ENCODE measurements around the gene GYS2.
"Not testable (repeated sequence)": the region's sequence is repeated elsewhere in the genome, so short reads cannot be mapped to it uniquely, and the experiment has no call there.

Gene GYS2

GRCh38 chr12:21604245-21605101, at the start of gene GYS2:
GYS2 (minus strand) TSS chr12:21604847; CDS start chr12:21604592, 255 bp downstream.
- no peak for DNase-seq

- DNase-seq = no peak
Measured at GRCh38 chr12:21651821-21652220, 47.2 kb upstream of the GYS2 start.

GRCh38 chr12:21650997-21651396, 46.4 kb upstream of the GYS2 start:
- no peak for DNase-seq

GRCh38 chr12:21649034-21649433, 44.4 kb upstream of the GYS2 start:
- DNase-seq = no peak

- no peak for DNase-seq
Measured at GRCh38 chr12:21648378-21648777, 43.7 kb upstream of the GYS2 start.

GRCh38 chr12:21647179-21647578, 42.5 kb upstream of the GYS2 start:
- no peak for DNase-seq

- DNase-seq = not testable (repeated sequence)
Measured at GRCh38 chr12:21645041-21645500, 40.4 kb upstream of the GYS2 start.

- no peak for DNase-seq
Measured at GRCh38 chr12:21644516-21644915, 39.9 kb upstream of the GYS2 start.

- DNase-seq = no peak
Measured at GRCh38 chr12:21643758-21644157, 39.1 kb upstream of the GYS2 start.

GRCh38 chr12:21642707-21643389, 38.2 kb upstream of the GYS2 start:
- no peak for DNase-seq

GRCh38 chr12:21638054-21638891, 33.6 kb upstream of the GYS2 start:
- DNase-seq = no peak

GRCh38 chr12:21634245-21634644, 29.6 kb upstream of the GYS2 start:
- DNase-seq = no peak

GRCh38 chr12:21631367-21631766, 26.7 kb upstream of the GYS2 start:
- no peak for DNase-seq

- no peak for DNase-seq
Measured at GRCh38 chr12:21627924-21628323, 23.3 kb upstream of the GYS2 start.

- DNase-seq = no peak
Measured at GRCh38 chr12:21618566-21618965, 13.9 kb upstream of the GYS2 start.

GRCh38 chr12:21617030-21617429, 12.4 kb upstream of the GYS2 start:
- DNase-seq = no peak

- DNase-seq = no peak
Measured at GRCh38 chr12:21615431-21615830, 10.8 kb upstream of the GYS2 start.

GRCh38 chr12:21614506-21614905, 9.9 kb upstream of the GYS2 start:
- DNase-seq = no peak

- no peak for DNase-seq
Measured at GRCh38 chr12:21613931-21614330, 9.3 kb upstream of the GYS2 start.

GRCh38 chr12:21608196-21608595, 3.5 kb upstream of the GYS2 start:
- no peak for DNase-seq

- DNase-seq = no peak
Measured at GRCh38 chr12:21607701-21608100, 3.1 kb upstream of the GYS2 start.

GRCh38 chr12:21606175-21606574, 1.5 kb upstream of the GYS2 start:
- DNase-seq = no peak

- no peak for DNase-seq
Measured at GRCh38 chr12:21602774-21603173, 1.9 kb downstream of the GYS2 start.
